Measurements from ENCODE around the gene ATP2A3. TPM values are rescaled to one million over a fixed set of nuclear protein-coding genes. Genes with fewer than 3 reads are reported as not detected.

Gene ATP2A3
- total RNA-seq, 1 experiment from 2014 or later: 4.5 TPM

GRCh38 chr17:3879591-3880417, 84.4 kb downstream of the ATP2A3 start:
- Mint-ChIP-seq H3K9me3 (ENCODE audit: low read depth, unreplicated experiment) (no peaks in the 10 kb centered on the region), H3K4me1 (ENCODE audit: low read depth, unreplicated experiment) (no peaks in the 10 kb centered on the region), H3K27ac (ENCODE audit: unreplicated experiment) (no peak overlapping the region), H3K4me3 (ENCODE audit: low read depth, unreplicated experiment) (no peak overlapping the region), H3K36me3 (ENCODE audit: insufficient read depth, unreplicated experiment) (peaks cover 7% of the 10 kb centered on the region), H3K27me3 (ENCODE audit: unreplicated experiment) (no peaks in the 10 kb centered on the region)
- intact Hi-C loops (cut with micrococcal nuclease; ENCODE audit: unreplicated experiment): no loop called here
- TF ChIP-seq CTCF (IDR thresholded peaks at IDR 0.05; ENCODE audit: unreplicated experiment): no peak
- DNase-seq: no peak
- CTCF ChIA-PET: interaction anchor here (0.6 kb wide), 1 partner anchor 89 kb away, joined by 5 read pairs; no protein-coding TSS in a partner anchor
- BruUV-seq (replicated peaks): no TSS peak

- Mint-ChIP-seq H3K36me3 (ENCODE audit: insufficient read depth, unreplicated experiment) (peaks cover 7% of the 10 kb centered on the region), H3K4me1 (ENCODE audit: low read depth, unreplicated experiment) (no peaks in the 10 kb centered on the region), H3K9me3 (ENCODE audit: low read depth, unreplicated experiment) (no peaks in the 10 kb centered on the region), H3K27ac (ENCODE audit: unreplicated experiment) (no peak overlapping the region), H3K4me3 (ENCODE audit: low read depth, unreplicated experiment) (no peak overlapping the region), H3K27me3 (ENCODE audit: unreplicated experiment) (no peaks in the 10 kb centered on the region)
- intact Hi-C loops (cut with micrococcal nuclease; ENCODE audit: unreplicated experiment): no loop called here
- CTCF ChIA-PET: interaction anchor here (1.3 kb wide), 1 partner anchor 11 kb away, joined by 3 read pairs; no protein-coding TSS in a partner anchor
- no peak for DNase-seq
- no peak for TF ChIP-seq CTCF (IDR thresholded peaks at IDR 0.05; ENCODE audit: unreplicated experiment)
- no TSS peak for BruUV-seq (replicated peaks)
Measured at GRCh38 chr17:3879186-3879585, 85.1 kb downstream of the ATP2A3 start.

GRCh38 chr17:3877220-3877619, 87.0 kb downstream of the ATP2A3 start:
- CTCF ChIA-PET: interaction anchor here (0.7 kb wide), 1 partner anchor 141 kb away, joined by 3 read pairs; no protein-coding TSS in a partner anchor
- no peak for TF ChIP-seq CTCF (IDR thresholded peaks at IDR 0.05; ENCODE audit: unreplicated experiment)
- DNase-seq: no peak
- Mint-ChIP-seq H3K4me1 (ENCODE audit: low read depth, unreplicated experiment) (no peaks in the 10 kb centered on the region), H3K27ac (ENCODE audit: unreplicated experiment) (no peak overlapping the region), H3K9me3 (ENCODE audit: low read depth, unreplicated experiment) (no peaks in the 10 kb centered on the region), H3K36me3 (ENCODE audit: insufficient read depth, unreplicated experiment) (peaks cover 7% of the 10 kb centered on the region), H3K4me3 (ENCODE audit: low read depth, unreplicated experiment) (no peak overlapping the region), H3K27me3 (ENCODE audit: unreplicated experiment) (no peaks in the 10 kb centered on the region)
- intact Hi-C loops (cut with micrococcal nuclease; ENCODE audit: unreplicated experiment): no loop called here
- no TSS peak for BruUV-seq (replicated peaks)

- intact Hi-C loops (cut with micrococcal nuclease; ENCODE audit: unreplicated experiment): no loop called here
- H3K4me1 Mint-ChIP-seq (ENCODE audit: low read depth, unreplicated experiment): no peaks in the 10 kb centered on the region
- CTCF ChIA-PET: no interaction called here
Measured at GRCh38 chr17:3875317-3875716, 88.9 kb downstream of the ATP2A3 start.

More at GRCh38 chr17:3875317-3875716, 88.9 kb downstream of the ATP2A3 start:
- no peak for TF ChIP-seq CTCF (IDR thresholded peaks at IDR 0.05; ENCODE audit: unreplicated experiment)
- Mint-ChIP-seq H3K9me3 (ENCODE audit: low read depth, unreplicated experiment) (no peaks in the 10 kb centered on the region), H3K27me3 (ENCODE audit: unreplicated experiment) (no peaks in the 10 kb centered on the region), H3K36me3 (ENCODE audit: insufficient read depth, unreplicated experiment) (peaks cover 7% of the 10 kb centered on the region), H3K27ac (ENCODE audit: unreplicated experiment) (no peak overlapping the region), H3K4me3 (ENCODE audit: low read depth, unreplicated experiment) (no peak overlapping the region)
- DNase-seq: no peak
- BruUV-seq (replicated peaks): no TSS peak

Other genes starting within 250 kb of the ATP2A3 start
- 11.8 and 13.4 TPM in 2 replicates for gene HASPIN, start 240.5 kb downstream of the ATP2A3 start, total RNA-seq (2022)
- 8.4 and 14.7 TPM in 2 replicates for gene ITGAE, start 163.2 kb downstream of the ATP2A3 start, total RNA-seq (2022)
- gene NCBP3, start 118.2 kb downstream of the ATP2A3 start, total RNA-seq (2022): 25.4 and 26.9 TPM in 2 replicates
- gene CAMKK1, start 71.4 kb downstream of the ATP2A3 start, total RNA-seq (2022): 1.4 and 1.7 TPM in 2 replicates
- gene P2RX1, start 48.0 kb downstream of the ATP2A3 start, total RNA-seq (2022): not detected in 2 replicates
- gene ZZEF1, start 178.6 kb upstream of the ATP2A3 start, total RNA-seq (2022): 25.3 and 25.9 TPM in 2 replicates
- gene CYB5D2, start 178.8 kb upstream of the ATP2A3 start, total RNA-seq (2022): 3.3 and 4.1 TPM in 2 replicates